Upper lobe of right lung (tissue), 1 donor: ENCODE results near the gene CD63. TPM values are rescaled to one million over a fixed set of nuclear protein-coding genes. Genes with fewer than 3 reads are reported as not detected.

Experiments used
- ATAC-seq: fragments of 200-7000 bp; cut with Tn5 transposase; one replicate; pipeline ENCODE4 v1.9.1; 2020; ENCODE audit warnings: mild to moderate bottlenecking, moderate library complexity
- DNase-seq: peaks from one replicate; pipeline ENCODE4 v3.0.0-alpha.2; 2020
- H3K27ac ChIP-seq: fragments of 200-600 bp; one replicate; pipeline ENCODE4 v1.8.0; 2022
- H3K27me3 ChIP-seq: fragments of 200-600 bp; one replicate; pipeline ENCODE4 v1.8.0; 2022; ENCODE audit warnings: mild to moderate bottlenecking
- H3K36me3 ChIP-seq: fragments of 200-600 bp; one replicate; pipeline ENCODE4 v1.8.0; 2022
- H3K4me1 ChIP-seq: fragments of 200-600 bp; one replicate; pipeline ENCODE4 v1.8.0; 2022
- H3K4me3 ChIP-seq: fragments of 200-600 bp; one replicate; pipeline ENCODE4 v1.8.0; 2022; ENCODE audit warnings: mild to moderate bottlenecking
- H3K9me3 ChIP-seq: fragments of 200-600 bp; one replicate; pipeline ENCODE4 v1.8.0; 2022
- intact Hi-C: fragments of 100-400 bp; cut with DNase I; formaldehyde crosslinking; loops from one replicate; pipeline ENCODE4 v1.11.0; 2022
- total RNA-seq: library from RNA; stranded (reverse); fragmentation: NEBNext Ultra II Directional; extraction: Animal tissue kit (Norgen Biotek cat#: 25700); gene quantifications from one replicate; pipeline ENCODE4 v1.2.1, GENCODE V29; 2021
- TF ChIP-seq, protein P1 (sequence below): fragments of 200-600 bp; IDR thresholded peaks from one replicate; pipeline ENCODE4 v1.8.0; 2022; ENCODE audit warnings: antibody characterized with exemption
- donor health status: DM: no; HTN: yes; CAD: no; lungs with severe emphysema.

Gene CD63
- total RNA-seq, 1 donor from 2014 or later: 1,158 TPM

DNA sequence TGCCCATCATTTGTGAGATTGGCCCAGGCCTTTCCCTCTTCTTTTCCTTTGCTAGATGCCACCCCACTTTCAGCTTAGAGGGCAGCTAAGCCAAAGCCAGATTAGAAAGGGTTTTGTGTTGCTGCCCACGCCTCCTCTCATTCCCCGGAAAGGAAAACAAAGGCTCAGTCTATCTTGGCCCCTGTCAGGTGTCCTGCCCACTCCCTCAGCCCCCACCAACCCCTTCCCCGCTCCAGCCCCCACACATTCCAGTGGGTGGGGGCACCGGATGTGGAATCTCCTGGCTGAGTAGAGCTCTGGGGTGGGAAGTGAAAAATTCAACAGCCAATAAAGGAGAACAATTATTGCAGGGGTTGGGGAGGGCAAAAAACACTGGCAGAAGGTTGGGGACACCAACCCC is 10.8 kb downstream of the CD63 start:
- H3K27ac ChIP-seq: peak overlapping the region; percentile 92
- H3K27me3 ChIP-seq: no peaks in the 10 kb centered on the region
- no peaks in the 10 kb centered on the region for H3K9me3 ChIP-seq
- TF ChIP-seq, protein P1, sequence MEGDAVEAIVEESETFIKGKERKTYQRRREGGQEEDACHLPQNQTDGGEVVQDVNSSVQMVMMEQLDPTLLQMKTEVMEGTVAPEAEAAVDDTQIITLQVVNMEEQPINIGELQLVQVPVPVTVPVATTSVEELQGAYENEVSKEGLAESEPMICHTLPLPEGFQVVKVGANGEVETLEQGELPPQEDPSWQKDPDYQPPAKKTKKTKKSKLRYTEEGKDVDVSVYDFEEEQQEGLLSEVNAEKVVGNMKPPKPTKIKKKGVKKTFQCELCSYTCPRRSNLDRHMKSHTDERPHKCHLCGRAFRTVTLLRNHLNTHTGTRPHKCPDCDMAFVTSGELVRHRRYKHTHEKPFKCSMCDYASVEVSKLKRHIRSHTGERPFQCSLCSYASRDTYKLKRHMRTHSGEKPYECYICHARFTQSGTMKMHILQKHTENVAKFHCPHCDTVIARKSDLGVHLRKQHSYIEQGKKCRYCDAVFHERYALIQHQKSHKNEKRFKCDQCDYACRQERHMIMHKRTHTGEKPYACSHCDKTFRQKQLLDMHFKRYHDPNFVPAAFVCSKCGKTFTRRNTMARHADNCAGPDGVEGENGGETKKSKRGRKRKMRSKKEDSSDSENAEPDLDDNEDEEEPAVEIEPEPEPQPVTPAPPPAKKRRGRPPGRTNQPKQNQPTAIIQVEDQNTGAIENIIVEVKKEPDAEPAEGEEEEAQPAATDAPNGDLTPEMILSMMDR: no peak
- no peak overlapping the region for H3K4me3 ChIP-seq
- H3K36me3 ChIP-seq: peaks cover 12% of the 10 kb centered on the region
- H3K4me1 ChIP-seq: peaks cover 51% of the 10 kb centered on the region
- ATAC-seq (no peak), DNase-seq (no peak)
- intact Hi-C loops: no loop called here

- intact Hi-C loops: no loop called here
- Histone ChIP-seq H3K9me3 (no peaks in the 10 kb centered on the region), H3K36me3 (peaks cover 5% of the 10 kb centered on the region), H3K4me3 (peak overlapping the region; percentile 85), H3K27ac (peak overlapping the region; percentile 92), H3K27me3 (no peaks in the 10 kb centered on the region), H3K4me1 (peaks cover 51% of the 10 kb centered on the region)
- TF ChIP-seq, protein P1: no peak
- DNase-seq: no peak
- no peak for ATAC-seq
Measured at GRCh38 chr12:55717011-55718007, 11.5 kb downstream of the CD63 start.

DNA sequence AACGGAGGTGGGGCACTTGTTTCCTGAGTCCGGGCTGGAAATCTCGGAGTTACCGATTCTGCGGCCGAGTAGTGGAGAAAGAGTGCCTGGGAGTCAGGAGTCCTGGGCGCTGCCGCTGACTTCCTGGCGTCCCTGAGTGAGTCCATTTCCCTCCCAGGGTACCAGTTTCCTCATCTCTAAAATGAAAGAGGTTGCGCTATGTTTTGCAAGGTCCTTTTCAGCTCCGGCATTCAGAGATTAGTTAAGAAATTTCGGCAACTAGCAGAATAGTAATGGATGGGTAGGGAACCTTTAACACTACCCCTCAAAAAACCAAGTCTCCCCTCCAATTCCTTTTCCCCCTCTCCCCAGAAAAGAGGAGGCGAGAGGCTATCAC is 12.2 kb downstream of the CD63 start:
- H3K4me1 ChIP-seq: peaks cover 51% of the 10 kb centered on the region
- TF ChIP-seq, protein P1: no peak
- no peaks in the 10 kb centered on the region for H3K9me3 ChIP-seq
- ATAC-seq: peak; percentile 12
- no peak for DNase-seq
- H3K36me3 ChIP-seq: peaks cover 5% of the 10 kb centered on the region
- intact Hi-C loops: no loop called here
- peak overlapping the region; percentile 92 for H3K27ac ChIP-seq
- H3K4me3 ChIP-seq: peak overlapping the region; percentile 85
- H3K27me3 ChIP-seq: no peaks in the 10 kb centered on the region

DNA sequence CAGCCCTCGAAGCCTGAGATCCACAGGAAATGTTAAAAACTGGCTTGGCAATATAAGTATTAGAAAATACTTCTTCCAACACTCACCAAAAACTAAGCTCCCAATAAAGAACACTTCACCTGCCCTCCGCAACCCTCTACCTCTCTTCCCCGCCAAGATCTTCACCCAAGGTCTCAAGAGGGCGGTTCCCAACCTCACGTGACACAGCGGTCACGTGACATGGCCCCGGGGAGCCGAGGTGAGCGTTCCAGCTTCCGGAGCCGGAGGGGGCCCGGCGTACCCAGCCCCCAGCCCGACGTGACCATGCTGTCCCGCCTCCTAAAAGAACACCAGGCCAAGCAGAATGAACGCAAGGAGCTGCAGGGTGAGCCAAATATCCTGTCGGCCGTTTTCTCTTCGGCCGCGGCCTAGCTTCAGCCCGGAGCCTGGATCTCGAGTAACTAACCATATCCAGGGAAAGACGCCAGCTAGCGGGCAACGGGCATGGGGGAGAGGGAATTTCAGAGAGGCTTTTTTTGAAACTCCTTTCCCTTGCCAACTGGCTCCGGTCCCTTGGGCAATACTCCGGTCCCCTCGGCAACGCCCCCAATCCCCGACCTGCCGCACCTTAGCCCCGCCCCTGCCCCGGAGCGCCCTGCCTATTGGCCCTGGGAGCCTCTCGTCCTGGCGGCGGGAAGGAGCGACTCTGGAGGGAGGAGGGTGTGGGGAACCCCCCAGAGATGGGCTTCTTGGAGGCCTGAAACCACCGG is 12.8 kb downstream of the CD63 start, which contains the start of gene BLOC1S1:
BLOC1S1 (plus strand) TSS at position 214 of the 749 bp plus-strand sequence; CDS start at position 220, 6 bp downstream.
- H3K9me3 ChIP-seq: no peaks in the 10 kb centered on the region
- peak; percentile 90 for ATAC-seq
- H3K27ac ChIP-seq: peak within 1 kb of the TSS; percentile 92
- intact Hi-C loops: no loop called here
- H3K36me3 ChIP-seq: peaks cover 5% of the 10 kb centered on the region
- H3K4me3 ChIP-seq: peak within 1 kb of the TSS; percentile 85
- TF ChIP-seq, protein P1: no peak
- peak; percentile 96 for DNase-seq
- H3K27me3 ChIP-seq: no peaks in the 10 kb centered on the region
- H3K4me1 ChIP-seq: peaks cover 46% of the 10 kb centered on the region

DNA sequence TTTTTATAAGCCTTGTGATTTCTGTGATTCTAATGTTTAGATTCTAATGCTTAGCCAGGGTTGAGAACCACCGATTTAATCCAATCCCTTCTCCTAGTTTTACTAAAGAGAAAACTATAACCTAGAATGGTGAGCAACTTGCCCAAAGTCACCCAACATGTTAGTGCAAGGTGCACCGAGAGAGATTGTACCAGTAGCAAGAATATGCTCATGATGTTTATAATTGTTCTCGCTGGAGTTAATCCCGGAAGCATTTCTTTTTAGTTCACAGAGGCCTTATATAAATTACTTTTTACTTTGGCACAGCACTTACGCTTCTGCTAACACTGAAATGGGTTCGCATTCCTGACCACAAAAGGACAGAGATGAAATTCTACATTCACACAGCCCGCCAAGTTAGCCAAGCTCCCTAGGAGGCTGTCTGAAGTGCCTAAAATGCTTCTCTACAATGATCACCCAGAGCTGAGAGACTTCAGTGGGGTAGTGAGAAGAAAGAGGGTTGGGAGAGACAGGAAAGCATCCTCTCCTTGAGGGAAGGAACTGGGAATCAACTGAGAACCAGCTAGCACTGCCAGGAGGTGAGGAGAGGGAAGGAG is 13.5 kb downstream of the CD63 start:
- TF ChIP-seq, protein P1: no peak
- no peaks in the 10 kb centered on the region for H3K27me3 ChIP-seq
- H3K9me3 ChIP-seq: no peaks in the 10 kb centered on the region
- no peak for DNase-seq
- H3K4me1 ChIP-seq: peaks cover 38% of the 10 kb centered on the region
- H3K36me3 ChIP-seq: peaks cover 5% of the 10 kb centered on the region
- ATAC-seq: no peak
- H3K4me3 ChIP-seq: peak overlapping the region; percentile 85
- H3K27ac ChIP-seq: peak overlapping the region; percentile 92
- intact Hi-C loops: no loop called here
